BJ (cell line): ENCODE data around the gene CFAP92. TPM values are rescaled to one million over a fixed set of nuclear protein-coding genes. Genes with fewer than 3 reads are reported as not detected.

ENCODE experiments used
- CTCF ChIA-PET: fragments of 350-600 bp; formaldehyde crosslinking; extraction: SDS; loops from one replicate; lab custom pipeline; 2021; ENCODE audit warnings: antibody characterized with exemption, inconsistent platforms; lab: Yijun Ruan, JAX
- POLR2A ChIA-PET: fragments of 300-600 bp; sonication (Branson Sonifier 250); formaldehyde crosslinking; extraction: SDS; loops from one replicate; lab custom pipeline; 2021; ENCODE audit warnings: antibody characterized with exemption; lab: Charles Lee
- DNase-seq: peaks from one replicate; pipeline ENCODE4 v3.0.0-alpha.2; 2011; ENCODE audit warnings: low read depth
- H3K27me3 ChIP-seq: 2 replicates; pipeline ENCODE4 v1.6.0; 2011; ENCODE audit warnings: low read length; ENCODE audit not compliant: control insufficient read depth, insufficient read depth
- H3K36me3 ChIP-seq: 2 replicates; pipeline ENCODE4 v1.5.1; 2011; ENCODE audit warnings: low read length; ENCODE audit not compliant: control insufficient read depth, insufficient read depth
- H3K4me3 ChIP-seq: 2 replicates; pipeline ENCODE4 v1.5.1; 2011; ENCODE audit warnings: low read depth, mild to moderate bottlenecking, control low read depth, low read length
- polyA plus RNA-seq: library from polyadenylated mRNA; depleted of rRNA; stranded (reverse); fragments of >200 nt; gene quantifications from 2 replicates; pipeline ENCODE4 v1.2.3, GENCODE V29; 2011
- TF ChIP-seq, protein P1 (sequence below): IDR thresholded peaks from 2 replicates; pipeline ENCODE4 v1.5.1; 2011; ENCODE audit warnings: low read depth, mild to moderate bottlenecking, control low read depth, inconsistent platforms, low read length, moderate library complexity; ENCODE audit not compliant: insufficient read depth

CFAP92 gene
- polyA plus RNA-seq, 1 experiment: not detected

DNA sequence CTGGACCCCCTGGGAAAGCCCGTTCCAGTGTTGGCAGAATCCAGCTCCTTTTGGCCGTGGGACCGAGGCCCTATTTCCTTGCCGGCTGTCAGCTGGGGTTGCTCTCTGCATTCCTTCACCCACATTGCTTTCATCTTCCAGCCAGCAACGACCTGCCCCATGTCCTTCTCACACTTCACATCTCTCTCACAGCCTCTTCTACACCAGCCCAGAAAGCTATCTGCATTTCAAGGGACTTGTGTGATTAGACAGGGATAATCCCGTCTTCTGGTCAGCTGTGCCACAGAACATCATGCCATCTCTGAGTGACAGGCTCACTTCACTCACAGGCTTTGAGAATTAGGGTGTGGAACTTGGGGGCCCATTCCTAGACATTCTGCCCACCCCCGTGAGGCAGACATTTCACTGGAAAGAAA lies 23.6 kb upstream of the CFAP92 start:
- TF ChIP-seq, protein P1, sequence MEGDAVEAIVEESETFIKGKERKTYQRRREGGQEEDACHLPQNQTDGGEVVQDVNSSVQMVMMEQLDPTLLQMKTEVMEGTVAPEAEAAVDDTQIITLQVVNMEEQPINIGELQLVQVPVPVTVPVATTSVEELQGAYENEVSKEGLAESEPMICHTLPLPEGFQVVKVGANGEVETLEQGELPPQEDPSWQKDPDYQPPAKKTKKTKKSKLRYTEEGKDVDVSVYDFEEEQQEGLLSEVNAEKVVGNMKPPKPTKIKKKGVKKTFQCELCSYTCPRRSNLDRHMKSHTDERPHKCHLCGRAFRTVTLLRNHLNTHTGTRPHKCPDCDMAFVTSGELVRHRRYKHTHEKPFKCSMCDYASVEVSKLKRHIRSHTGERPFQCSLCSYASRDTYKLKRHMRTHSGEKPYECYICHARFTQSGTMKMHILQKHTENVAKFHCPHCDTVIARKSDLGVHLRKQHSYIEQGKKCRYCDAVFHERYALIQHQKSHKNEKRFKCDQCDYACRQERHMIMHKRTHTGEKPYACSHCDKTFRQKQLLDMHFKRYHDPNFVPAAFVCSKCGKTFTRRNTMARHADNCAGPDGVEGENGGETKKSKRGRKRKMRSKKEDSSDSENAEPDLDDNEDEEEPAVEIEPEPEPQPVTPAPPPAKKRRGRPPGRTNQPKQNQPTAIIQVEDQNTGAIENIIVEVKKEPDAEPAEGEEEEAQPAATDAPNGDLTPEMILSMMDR: no peak
- Histone ChIP-seq H3K36me3 (no peaks in the 10 kb centered on the region), H3K4me3 (no peak overlapping the region), H3K27me3 (peaks cover 12% of the 10 kb centered on the region)
- ChIA-PET POLR2A (no interaction called here), CTCF (interaction anchor here (0.8 to 2.3 kb wide), 6 partner anchors 9 to 47 kb away, joined by 3 to 9 read pairs (median 4); no protein-coding TSS in a partner anchor)
- DNase-seq: no peak

DNA sequence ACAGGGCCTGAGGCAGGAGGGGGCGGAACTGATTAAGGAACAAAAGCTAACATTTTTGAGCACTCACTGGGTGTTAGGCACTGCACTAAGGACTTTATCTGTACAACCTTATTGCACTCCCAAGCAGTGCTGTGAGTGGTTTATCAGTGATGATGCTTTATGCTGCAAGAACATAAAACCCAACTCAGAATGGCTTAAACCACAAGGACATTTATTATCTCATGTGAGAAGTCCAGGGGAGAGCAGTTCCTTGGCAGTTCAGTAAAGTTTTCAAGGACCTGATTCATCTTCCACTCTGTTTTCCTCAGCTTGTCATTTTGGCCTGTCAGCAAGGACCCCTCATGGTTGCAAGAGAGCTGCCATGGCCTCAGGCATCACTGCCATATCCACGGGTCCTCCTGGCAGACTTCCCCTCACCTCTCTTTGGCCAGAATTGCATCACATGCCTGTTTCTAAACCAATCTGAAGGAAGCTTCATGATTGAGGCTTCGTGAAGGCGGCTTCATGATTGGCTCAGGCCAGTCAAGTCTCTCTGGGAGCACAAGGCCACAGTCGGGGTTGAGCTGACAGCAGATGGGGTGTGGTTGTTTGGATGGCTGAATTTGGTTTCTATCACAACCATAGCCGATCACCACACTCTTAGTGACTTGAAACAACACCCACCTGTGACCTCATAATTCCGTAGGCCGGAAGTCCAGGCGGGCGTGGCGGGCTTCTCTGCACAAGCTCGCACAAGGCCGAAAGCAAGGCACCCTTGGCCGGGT lies 23.0 kb upstream of the CFAP92 start:
- DNase-seq: no peak
- ChIA-PET POLR2A (interaction anchor here (0.6 kb wide), 1 partner anchor 586 kb away, joined by 3 read pairs; no protein-coding TSS in a partner anchor), CTCF (interaction anchor here (0.8 to 2.3 kb wide), 8 partner anchors 9 to 46 kb away, joined by 3 to 9 read pairs (median 3); no protein-coding TSS in a partner anchor)
- peaks cover 7% of the 10 kb centered on the region for H3K27me3 ChIP-seq
- TF ChIP-seq, protein P1: no peak
- no peak overlapping the region for H3K4me3 ChIP-seq
- no peaks in the 10 kb centered on the region for H3K36me3 ChIP-seq

DNA sequence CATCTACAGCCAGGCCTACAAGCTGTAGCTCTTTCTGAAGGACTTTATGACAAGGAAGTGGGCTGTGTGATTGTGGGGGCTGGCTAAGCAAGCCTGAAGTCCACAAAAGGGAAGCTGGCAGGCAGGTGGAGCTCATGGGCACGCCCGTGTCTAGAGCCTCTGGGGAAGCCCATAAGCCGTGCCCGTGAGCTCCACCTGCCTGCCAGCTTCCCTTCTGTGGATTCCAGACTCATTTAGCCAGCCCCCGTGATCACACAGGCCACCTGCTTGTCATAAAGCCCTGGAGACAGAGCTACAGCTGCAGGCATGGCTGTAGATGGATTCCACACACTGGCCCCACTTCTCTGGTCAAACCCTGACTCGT lies 22.5 kb upstream of the CFAP92 start:
- TF ChIP-seq, protein P1: no peak
- DNase-seq: no peak
- POLR2A ChIA-PET: interaction anchor here (0.6 kb wide), 1 partner anchor 587 kb away, joined by 3 read pairs; no protein-coding TSS in a partner anchor

DNA sequence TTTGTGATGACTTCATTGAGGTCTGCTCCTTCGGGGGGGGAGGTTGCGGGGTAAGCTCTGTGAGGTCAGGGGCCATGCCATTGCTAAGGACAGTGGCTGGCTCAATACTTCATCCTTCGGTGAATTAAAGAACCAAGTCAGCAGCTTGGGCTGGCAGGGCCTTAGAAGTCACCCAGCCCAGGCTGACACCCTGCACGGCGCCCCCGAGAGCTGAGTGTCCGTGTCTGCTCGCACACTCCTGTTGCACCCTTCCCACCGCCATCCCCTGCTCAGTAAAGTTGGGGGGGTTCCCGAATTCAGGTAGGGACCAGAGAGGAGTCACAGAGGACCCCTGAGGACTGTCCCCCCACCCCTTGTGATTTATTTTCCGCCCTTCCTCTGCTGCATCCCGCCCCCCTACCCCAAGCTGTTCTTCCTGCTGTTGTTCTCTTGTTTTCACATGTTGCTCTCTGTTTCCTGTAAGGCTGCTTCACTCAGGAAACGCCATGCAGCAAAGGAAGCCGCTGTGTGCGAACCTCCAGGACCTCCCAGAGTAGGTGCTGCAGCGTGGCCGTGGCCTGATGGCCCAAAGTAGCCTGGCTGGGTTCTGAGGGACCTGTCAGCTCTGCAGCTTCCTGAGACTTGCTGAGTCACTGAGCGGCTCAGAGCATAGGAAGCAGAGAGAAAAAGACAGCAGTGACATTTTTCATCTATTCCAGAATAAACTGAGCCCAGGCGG lies 21.7 kb upstream of the CFAP92 start:
- POLR2A ChIA-PET: no interaction called here
- TF ChIP-seq, protein P1: no peak
- DNase-seq: no peak
- H3K4me3 ChIP-seq: no peak overlapping the region
- CTCF ChIA-PET: interaction anchor here (1.3 to 2.3 kb wide), 5 partner anchors 11 to 45 kb away, joined by 3 to 9 read pairs (median 8); no protein-coding TSS in a partner anchor
- peaks cover 4% of the 10 kb centered on the region for H3K27me3 ChIP-seq
- H3K36me3 ChIP-seq: no peaks in the 10 kb centered on the region

More for the DNA sequence above, 22.5 kb upstream of the CFAP92 start:
- Histone ChIP-seq H3K4me3 (no peak overlapping the region), H3K27me3 (peaks cover 6% of the 10 kb centered on the region), H3K36me3 (no peaks in the 10 kb centered on the region)
- CTCF ChIA-PET: interaction anchor here (0.9 to 2.3 kb wide), 7 partner anchors 9 to 46 kb away, joined by 3 to 9 read pairs (median 3); no protein-coding TSS in a partner anchor
